Stimulated activated CD4-positive, alpha-beta T cell treated with anti-CD3 and anti-CD28 coated beads, Interleukin-12 subunit alpha, Interleukin-12 subunit beta, amount 100 ng/mL, for 4 hours (primary cell): ENCODE results near the gene PPP6R2.
"Not testable (repeated sequence)": the region's sequence is repeated elsewhere in the genome, so short reads cannot be mapped to it uniquely, and the experiment has no call there.

ENCODE experiments used
- DNase-seq: peaks from one replicate; pipeline ENCODE4 v3.0.0-alpha.2; 2020

The PPP6R2 gene

DNA sequence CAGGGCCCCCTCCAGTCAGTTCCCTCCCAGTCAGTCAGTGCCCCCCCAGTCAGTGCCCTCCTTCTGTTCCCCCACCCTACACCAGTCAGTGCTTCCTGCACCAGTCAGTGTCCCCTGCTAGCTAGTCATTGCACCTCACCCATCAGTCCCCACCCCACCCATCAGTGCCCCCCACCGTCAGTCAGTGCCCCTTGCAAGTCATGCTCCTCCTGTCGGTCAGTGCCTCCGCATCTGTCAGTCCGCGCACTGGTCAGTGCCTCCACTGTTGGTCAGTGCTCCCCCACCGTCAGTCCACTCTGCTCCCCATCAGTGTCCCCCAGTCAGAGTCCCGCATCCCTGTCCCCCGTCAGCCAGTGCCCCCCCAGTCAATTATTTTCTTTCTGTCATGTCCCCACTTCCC is 3.3 kb downstream of the PPP6R2 start:
- no peak for DNase-seq

DNA sequence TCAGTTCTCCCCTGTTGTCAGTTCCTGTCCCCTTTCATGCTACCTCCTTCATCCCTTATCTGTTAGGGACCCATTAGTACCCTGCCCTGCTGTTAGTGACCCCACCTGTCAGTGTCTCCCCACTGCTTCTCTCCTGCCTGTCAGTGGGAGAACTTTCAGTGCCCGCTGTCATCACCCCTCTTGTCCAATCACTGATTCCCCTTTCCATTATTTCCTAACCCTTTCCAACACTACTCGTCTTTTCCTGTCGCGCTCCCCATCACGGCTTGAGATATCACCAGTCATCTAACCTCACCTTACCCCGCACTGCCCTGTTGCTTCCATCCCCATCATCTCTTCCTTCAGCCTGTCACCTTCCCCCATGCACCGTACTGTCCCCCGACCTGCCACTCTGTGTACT is 4.0 kb downstream of the PPP6R2 start:
- DNase-seq, result no peak

DNA sequence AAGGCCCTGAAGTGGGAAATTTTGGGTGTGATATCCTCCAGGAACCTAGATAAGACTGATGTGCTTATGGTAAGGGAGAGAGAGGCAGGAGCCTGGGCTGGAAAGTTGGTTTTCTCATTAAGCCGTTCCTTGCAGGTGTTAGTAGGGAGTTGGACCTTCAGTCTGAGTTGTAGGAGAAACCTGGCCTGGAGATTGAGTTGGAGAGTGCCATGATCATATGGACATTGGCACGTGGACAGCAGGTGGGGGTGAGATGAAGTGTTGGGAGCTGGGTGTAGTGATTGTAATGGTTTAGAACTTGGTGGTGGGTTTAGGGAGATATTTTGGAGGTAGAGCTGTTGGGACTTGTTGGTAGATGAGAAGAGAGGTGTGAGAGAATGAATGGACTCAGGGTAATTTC is 4.9 kb downstream of the PPP6R2 start:
- no peak for DNase-seq

DNA sequence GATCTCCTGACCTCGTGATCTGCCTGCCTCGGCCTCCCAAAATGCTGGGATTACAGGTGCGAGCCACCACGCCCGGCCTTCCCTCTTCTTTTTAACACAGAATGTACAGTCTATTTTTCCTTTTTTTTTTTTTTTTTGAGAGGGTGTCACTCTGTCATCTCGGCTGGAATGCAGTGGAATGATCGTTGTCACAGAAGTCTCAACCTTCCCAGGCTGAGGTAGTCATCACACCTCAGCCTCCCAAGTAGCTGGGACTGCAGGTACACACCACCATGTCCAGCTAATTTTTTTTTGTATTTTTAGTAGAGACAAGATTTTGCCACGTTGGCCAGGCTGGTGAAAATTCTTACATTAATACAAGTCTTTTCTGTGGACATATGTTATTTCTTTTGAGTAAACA is 13.1 kb downstream of the PPP6R2 start:
- no peak for DNase-seq

DNA sequence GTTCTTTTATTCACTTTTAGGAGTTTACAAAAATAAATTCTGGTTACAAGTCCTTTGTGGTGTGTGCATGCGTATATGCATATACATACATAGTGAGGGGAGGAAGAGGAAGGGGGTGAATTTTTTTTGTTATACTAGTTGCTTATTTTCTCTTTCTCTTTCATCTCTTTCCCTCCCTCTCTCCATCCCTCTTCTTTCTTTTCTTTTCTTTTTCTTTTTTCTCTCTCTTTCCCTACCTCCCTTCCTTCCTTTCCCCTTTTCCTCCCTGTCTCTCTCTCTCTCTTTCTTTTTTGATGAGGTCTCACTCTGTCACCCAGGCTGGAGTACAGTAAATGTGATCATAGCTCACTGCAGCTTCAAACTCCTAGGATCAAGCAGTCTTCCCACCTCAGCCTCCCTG is 14.1 kb downstream of the PPP6R2 start:
- DNase-seq, result no peak

DNA sequence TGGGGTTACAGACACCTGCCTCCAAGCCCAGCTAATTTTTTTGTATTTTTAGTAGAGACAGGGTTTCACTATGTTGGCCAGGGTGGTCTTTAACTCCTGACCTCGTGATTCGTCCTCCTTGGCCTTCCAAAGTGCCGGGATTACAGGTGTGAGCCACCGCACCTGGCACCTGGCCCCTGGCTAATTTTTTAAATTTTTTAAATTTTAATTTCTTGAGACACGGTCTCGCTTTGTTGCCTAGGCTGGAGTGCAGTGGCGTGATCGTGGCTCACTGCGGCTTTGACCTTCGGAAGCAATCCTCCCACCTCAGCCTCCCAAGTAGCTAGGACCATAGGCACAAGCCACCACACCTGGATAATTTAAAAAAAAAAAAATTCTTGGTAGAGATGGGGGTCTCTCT is 14.6 kb downstream of the PPP6R2 start:
- DNase-seq, result no peak

DNA sequence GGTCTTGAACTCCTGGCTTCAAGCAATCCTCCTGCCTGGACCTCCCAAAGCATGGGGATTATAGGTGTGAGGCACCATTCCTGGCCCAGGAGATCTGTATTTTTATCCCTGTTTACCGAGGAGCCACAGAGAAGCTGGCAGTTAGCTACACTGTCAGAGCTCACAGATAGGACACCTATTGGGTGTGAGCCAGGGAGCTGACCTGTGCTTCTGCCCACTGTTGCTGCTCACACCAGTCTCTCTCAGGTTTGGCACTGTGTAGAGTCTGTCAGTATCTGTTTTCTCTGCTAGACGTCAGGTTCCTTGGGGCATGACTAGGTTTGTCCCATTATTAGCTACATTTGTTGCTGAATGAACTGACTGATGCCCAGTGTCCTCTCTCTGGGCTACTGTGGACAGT is 17.5 kb downstream of the PPP6R2 start:
- no peak for DNase-seq

DNA sequence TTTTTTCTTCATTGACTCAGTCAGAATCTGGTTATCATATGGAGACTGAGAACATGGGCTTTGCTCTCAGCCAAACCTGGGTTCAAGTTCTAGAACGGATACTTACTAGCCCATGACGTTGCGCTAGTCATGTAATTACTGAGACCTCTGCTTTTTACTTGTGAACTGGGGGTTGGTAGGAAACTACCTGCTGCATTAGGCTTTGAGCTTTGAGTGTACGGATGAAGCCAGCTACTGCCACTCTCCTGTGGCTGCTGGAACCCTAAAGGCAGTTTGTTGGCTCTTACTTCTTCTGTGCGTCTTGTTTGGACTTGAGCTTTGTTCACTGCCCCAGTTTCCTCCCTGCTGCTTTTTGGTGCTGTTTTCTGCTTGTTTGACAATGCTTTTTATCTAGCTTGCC is 18.1 kb downstream of the PPP6R2 start:
- no peak for DNase-seq

DNA sequence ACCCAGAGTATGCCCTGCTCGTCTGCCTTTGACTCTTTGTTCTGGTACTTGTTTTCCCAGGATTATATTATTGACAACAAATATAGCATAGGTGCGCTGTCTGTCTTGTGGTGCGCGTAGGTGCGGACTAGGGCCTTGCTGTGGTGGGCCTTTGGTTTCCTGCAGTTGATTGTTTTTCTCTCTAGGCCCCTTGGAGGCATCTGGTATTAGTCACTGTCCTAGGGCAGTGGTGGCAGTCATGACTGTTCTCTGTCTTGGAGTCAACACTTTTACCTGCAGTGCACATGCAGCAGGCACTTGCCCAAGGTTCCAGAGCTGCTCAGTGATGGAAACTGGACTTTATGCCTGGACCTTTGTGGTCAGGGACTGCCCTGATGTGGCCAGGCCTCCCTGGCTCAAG is 18.6 kb downstream of the PPP6R2 start:
- no peak for DNase-seq

DNA sequence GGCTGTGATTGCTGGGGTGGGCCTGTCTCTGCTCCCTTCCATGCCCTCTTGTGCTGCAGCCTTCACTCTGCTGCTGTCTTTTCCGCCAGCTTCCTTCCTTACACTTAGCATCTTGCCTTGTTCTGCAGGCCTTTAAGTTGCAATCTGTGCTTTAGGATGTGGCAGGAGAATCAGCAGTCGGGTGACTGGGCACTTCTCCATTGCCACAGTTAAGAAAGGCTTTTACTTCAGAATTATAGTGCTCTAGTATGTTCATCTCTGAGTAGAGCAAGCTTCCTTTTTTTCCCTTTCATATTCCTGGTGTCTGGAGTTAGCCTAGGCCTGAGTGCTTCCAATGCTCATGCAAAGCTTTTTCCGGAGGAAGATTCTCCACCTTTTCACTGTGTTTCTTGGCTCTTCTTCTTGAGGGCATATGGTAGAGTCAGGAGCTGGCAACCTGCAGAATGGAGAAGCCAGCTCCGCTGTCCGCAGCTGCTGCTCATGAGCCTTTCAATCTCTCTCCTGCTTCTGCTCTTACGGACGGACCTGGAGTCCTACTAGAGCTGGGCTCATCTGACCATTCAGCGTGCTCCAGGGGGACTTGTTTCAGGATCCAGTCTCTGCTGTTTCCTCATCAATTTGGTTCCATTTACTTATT is 20.2 kb downstream of the PPP6R2 start:
- no peak for DNase-seq

DNA sequence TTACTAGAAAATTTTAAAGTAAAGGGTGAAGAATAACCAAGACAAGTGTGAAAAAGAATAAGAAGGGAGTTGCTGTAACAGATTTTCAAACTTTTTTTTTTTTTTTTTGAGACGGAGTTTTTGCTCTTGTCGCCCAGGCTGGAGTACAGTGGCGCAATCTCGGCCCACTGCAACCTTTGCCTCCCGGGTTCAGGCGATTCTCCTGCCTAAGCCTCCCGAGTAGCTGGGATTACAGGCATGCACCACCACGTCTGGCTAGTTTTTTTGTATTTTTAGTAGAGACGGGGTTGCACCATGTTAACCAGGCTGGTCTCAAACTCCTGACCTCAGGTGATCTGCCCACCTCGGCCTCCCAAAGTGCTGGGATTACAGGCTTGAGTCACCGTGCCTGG is 20.7 kb downstream of the PPP6R2 start:
- not testable (repeated sequence) for DNase-seq

DNA sequence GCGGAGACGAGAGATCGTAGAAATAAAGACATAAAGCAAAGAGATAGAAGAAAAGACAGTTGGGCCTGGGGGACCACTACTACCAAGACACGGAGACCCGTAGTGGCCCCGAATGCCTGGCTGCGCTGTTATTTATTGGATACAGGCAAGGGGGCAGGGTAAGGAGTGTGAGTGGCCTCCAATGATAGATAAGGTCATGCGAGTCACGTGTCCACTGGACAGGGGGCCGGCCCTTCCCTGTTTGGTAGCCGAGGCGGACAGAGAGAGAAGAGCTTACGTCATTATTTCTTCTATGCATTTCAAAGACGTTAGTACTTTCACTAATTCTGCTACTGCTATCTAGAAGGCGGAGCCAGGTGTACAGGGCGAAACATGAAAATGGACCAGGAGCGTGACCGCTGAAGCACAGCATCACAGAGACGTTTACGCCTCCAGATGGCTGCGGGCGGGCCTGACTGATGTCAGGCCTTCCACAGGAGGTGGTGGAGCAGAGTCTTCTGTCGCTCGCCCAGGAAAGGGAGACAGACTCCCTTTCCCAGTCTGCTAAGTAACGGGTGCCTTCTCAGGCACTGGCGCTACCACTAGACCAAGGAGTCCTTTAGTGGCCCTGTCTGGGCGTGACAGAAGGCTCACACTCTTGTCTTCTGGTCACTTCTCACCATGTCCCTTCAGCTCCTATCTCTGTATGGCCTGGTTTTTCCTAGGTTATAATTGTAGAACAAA is 24.8 kb downstream of the PPP6R2 start:
- DNase-seq, result no peak

DNA sequence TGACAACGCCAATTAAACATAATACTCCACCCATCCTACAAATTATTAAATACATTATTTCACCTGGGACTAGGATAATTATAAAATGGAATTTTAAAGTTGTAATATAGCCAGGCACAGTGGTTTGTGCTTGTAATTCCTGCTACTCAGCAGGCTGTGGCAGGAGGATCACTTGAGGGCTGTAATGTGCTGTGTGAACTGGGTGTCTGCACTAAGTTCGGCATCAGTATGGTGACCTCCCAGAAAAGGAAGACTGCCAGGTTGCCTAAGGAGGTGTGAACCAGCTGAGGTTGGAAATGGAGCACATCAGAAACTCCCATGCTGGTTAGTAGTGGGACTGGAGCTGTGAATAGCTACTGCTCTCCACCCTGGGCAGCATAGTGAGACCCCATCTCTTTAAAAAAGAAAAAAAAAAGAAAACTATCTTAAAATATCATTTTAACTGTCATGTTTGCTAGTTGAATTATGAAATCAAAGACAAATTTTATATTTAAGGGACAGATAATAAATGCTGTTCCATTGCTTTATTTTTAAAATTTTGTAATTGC is 28.0 kb downstream of the PPP6R2 start:
- DNase-seq, result no peak

DNA sequence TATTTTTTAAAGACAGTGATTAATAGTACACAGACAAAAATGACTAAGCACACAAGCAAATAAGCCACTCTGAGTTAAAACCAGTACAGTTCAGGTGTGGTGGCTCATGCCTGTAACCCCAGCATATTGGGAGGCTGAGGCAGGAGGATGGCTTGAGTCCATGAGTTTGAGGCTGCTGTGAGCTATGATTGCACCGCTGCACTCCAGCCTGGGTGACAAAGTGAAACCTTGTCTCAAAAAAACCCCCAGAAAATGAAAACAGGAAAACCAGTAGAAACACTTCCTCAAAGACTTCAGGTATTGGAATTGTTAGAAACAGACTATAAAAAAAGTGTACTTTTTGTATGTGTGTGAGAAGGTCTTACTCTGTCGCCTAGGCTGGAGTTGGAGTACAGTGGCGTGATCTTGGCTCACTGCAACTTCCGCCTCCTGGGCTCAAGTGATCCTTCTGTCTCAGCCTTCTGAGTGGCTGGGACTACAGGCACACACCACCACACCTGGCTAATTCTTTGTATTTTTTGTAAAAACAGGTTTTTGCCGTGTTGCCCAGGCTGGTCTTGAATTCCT is 33.0 kb downstream of the PPP6R2 start:
- no peak for DNase-seq

DNA sequence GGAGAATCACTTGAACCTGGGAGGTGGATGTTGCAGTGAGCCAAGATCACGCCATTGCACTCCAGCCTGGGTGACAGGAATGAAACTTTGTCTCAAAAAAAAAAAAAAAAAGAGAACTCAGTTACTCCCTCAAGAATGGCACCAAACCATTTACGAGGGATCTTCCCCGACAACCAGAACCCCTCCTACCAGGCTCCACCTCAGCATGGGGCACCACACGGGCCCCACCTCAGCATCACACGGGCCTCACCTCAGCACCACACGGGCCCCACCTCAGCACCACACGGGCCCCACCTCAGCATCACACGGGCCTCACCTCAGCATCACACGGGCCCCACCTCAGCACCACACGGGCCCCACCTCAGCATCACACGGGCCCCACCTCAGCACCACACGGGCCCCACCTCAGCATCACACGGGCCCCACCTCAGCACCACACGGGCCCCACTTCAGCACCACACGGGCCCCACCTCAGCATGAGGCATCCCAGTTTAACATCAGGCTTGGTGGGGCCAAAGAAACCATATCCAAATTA is 38.0 kb downstream of the PPP6R2 start:
- not testable (repeated sequence) for DNase-seq

DNA sequence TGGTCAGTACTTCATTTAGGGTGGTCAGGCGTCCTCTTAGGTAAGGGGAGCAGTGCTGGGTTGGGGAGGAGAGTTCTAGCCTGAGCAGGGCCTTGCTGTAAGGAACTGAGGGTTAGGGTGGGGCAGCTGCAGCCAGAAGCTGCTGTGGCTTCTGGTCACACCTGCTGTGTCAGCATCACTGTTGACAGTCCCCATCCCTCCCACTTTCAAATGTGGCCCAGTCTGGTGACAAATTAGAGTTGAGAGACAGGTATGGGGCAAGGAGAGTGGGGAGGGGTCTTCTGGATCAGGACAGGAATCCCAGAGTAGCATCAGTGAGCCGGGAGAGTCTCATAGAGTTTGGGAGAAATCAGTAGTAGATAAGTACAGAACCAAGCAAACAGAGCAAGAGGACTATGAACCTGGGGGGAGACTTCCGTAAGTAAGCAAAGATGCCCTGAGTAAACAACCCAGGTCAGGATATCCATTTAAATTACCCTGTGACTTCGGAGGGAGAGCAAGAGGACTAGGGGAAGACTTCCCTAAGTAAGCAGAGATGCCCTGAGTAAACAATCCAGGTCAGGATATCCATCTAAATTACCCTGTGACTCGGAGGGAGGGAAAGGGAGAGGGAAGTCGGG is 53.7 kb downstream of the PPP6R2 start:
- no peak for DNase-seq

DNA sequence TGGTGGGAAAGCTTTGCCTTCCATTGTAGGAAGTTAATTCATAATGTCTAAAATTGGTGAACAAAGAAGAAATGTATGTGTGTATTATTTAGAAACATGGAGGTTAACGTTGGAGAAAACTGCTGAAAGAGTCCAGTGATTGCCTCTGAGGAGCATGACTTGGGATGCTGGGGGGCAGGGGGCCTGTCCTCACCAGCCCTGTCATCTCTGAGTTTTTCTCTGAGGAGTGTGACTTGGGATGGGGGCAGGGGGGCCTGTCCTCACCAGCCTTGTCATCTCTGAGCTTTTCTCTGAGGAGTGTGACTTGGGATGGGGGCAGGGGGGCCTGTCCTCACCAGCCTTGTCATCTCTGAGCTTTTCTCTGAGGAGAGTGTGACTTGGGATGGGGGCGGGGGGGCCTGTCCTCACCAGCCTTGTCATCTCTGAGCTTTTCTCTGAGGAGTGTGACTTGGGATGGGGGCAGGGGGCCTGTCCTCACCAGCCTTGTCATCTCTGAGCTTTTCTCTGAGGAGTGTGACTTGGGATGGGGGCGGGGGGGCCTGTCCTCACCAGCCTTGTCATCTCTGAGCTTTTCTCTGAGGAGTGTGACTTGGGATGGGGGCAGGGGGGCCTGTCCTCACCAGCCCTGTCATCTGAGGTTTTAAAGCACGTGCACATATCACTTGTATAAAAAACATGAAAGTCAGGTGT is 54.4 kb downstream of the PPP6R2 start:
- DNase-seq, result not testable (repeated sequence)

DNA sequence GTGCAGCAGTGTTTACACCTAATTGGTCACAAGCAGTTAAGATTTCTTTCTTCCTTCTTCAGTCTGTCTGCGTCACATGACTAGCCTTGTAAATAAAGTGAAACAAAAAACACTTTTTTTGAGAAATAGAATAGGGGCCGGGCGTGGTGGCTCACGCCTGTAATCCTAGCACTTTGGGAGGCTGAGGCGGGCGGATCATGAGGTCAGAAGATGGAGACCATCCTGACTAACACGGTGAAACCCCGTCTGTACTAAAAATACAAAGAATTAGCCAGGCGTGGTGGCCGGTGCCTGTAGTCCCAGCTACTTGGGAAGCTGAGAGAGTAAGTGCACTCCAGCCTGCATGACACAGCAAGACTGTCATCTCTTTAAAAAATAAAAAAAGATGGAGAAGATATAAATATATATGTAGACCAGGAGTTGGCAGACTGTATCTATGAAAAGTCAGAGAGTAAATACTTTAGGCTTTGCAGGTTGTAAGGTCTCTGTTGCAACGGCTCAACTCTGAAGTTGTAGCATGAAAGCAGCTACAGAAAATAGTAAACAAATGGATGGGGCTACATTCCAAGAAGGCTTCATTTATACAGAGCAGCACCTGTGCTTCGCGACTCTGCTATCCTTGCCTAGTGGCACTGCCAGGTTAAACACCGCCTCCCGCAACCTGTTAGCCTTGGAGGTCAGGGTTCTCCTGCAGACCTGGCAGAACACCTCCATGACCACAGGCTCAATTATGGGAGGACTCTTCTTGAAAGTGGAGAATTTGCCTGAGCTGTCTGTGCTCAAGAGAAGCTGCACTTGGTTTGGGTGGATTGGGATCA is 55.9 kb downstream of the PPP6R2 start:
- DNase-seq, result no peak

DNA sequence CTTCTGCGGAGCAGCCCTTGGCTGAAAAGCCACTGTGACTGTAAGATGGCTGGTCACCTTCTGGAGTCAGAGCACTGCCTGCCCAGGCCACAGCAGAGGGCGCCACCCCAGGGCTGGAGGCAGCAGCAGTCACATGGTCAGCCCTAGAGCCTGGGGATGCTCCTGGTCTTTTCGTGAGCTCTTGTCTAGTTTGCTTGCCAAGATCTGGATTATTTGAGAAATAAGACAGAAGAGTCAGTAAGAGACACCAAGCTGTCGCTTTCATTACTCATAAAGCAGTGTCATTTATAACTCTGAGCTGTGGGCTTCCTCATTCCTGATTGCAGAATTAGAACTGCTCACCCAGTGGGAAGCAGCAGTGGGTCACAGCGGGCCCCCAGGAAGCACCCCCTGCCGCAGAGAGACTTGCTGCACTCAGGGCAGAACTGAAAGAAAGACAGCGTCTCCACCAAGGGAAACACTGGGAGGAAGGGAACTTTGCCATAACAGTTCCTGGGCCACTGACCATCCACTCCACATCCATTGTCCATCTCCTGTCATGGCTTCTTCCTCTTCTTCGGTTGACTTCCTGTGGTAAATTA is 56.7 kb downstream of the PPP6R2 start:
- no peak for DNase-seq

DNA sequence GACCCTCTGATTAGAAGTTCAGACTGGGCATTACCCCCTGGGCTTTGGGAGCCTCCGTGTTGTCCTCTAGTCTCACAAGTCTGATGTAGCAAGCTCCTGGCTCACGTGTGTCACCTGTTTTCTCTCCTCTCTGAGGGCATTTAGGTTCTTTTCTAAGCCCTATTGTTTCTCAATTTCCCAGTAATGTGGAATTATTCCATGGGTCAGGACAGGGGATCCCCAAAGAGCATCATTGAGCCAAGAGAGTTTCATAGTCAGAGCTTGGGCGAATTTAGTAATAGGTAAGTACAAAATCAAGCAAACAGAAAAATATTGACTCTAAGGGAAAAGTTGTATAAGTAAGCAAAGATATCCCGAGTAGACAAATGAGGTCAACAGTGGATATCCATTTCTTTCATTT is 57.3 kb downstream of the PPP6R2 start:
- no peak for DNase-seq

DNA sequence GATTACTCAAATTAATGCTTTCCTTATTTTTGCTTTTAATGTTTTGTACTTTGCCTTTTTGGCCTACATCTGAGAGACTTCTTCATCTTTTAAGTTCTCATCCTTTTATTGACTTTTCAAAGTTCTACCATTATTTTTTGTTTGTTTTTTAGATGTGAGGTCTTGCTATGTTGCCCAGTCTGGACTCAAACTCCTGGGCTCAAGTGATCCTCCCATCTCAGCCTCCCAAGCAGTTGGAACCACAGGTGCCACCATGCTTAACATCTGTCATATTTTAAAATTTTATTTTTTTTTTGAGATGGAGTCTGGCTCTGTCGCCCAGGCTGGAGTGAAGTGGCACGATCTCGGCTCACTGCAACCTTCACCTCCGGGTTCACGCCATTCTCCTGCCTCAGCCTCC is 57.8 kb downstream of the PPP6R2 start:
- no peak for DNase-seq

DNA sequence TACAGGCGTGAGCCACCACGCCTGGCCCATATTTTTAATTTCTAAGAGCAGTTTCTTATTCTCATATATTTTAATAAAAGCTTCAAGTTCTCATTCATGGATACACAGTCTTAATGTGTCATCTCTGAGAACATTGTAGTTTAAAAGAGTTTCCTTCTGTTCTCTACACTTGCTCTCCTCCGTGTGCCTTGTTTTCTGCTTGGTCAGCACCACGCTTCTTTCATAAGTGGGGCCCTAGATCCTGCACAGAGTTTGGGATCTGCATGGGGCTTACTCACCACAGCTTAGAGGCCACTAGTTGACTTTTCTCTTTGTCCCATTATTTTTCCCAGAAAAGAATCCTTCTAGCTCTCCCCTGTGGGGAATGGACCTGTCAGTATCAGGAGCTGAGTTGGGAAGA is 58.8 kb downstream of the PPP6R2 start:
- no peak for DNase-seq
